Testis (tissue), 3 donors: ENCODE results near the gene PSD4. TPM values are rescaled to one million over a fixed set of nuclear protein-coding genes. Genes with fewer than 3 reads are reported as not detected.
A peak's percentile ranks its signal among the peaks of the same experiment; 100 is the strongest.

ENCODE experiments used
- DNase-seq: peaks from one replicate; pipeline ENCODE4 v3.0.0-alpha.2; 2019
- H3K27ac ChIP-seq, 2 donors: fragments of 200-600 bp; sonication (generic); one replicate each; pipeline ENCODE4 v1.5.1; 2019
- H3K27me3 ChIP-seq: fragments of 200-600 bp; sonication (generic); one replicate; pipeline ENCODE4 v1.5.1; 2019
- H3K36me3 ChIP-seq: fragments of 200-600 bp; sonication (generic); one replicate; pipeline ENCODE4 v1.5.1; 2017; ENCODE audit warnings: low read depth; ENCODE audit errors: missing control alignments
- H3K4me1 ChIP-seq: fragments of 200-600 bp; sonication (generic); one replicate; pipeline ENCODE4 v1.5.1; 2019
- H3K4me3 ChIP-seq, 2 donors: fragments of 200-600 bp; sonication (generic); one replicate each; pipeline ENCODE4 v1.5.1; 2017 to 2019
- H3K9me3 ChIP-seq: fragments of 200-600 bp; sonication (generic); one replicate; pipeline ENCODE4 v1.5.1; 2017
- CTCF ChIP-seq, 3 experiments: fragments of 450-650 bp in 2 of 3; fragments of 200-600 bp in 1 of 3; sonication (generic) in 1 of 3; IDR thresholded peaks; one replicate each; pipeline ENCODE4 v1.5.1; 2016 to 2019; ENCODE audit warnings: antibody characterized with exemption in 3 of 3, mild to moderate bottlenecking in 2 of 3, moderate library complexity in 1 of 3
- POLR2A ChIP-seq: fragments of 450-650 bp; IDR thresholded peaks from one replicate; pipeline ENCODE4 v1.6.1; 2017; ENCODE audit warnings: antibody characterized with exemption, mild to moderate bottlenecking, moderate library complexity
- WGBS, 2 donors: methylation state at CpG; one replicate each; pipeline ENCODE4 v1.1.5; 2018; 5-methylcytosine and 5-hydroxymethylcytosine counted together
- intact Hi-C: fragments of 100-400 bp; cut with DNase I; formaldehyde crosslinking; loops from one replicate; pipeline ENCODE4 v1.15.1; 2023; ENCODE audit warnings: low total_unique reads
- polyA plus RNA-seq: library from polyadenylated mRNA; stranded (reverse); fragments of 350-450 nt; fragmentation: Illumina TruSeq; extraction: RNeasy Lipid Tissue Mini Kit (QIAGEN cat#74804); gene quantifications from one replicate; pipeline ENCODE4 v1.2.3, GENCODE V29; 2014; ENCODE audit warnings: low read depth, low replicate concordance; ENCODE audit not compliant: insufficient read depth
- total RNA-seq, 2 donors: library from RNA; depleted of rRNA; stranded (reverse); fragments of >200 nt; gene quantifications; one replicate each; pipeline ENCODE4 v1.2.3, GENCODE V29; 2016

Gene PSD4
- total and polyA plus RNA-seq, 3 donors from 2014 or later: 18.7 to 35.9 (median 22.8) TPM

DNA sequence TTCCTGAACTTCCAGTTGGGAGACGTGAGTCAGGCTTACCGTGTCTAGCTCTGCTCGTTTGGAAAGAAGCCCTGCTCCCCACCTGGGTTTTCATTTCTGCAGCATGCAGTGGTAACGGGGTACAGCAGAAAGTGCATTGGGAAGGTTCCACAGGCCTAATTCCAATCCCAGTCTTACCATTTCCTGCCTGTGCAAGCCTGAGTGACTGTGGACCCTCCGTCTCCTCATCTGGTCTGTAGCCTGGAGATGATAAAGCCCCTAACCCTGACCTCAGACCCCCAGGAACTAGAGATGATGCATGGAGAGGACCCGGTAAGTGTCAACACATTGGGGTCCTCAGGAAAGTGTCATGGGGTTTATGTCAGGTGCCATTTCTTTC lies 5.8 kb upstream of the PSD4 start:
- peak; percentile 2 for DNase-seq
- intact Hi-C loops: no loop called here
- TF ChIP-seq POLR2A: no peak
- no peak for TF ChIP-seq CTCF (IDR thresholded peaks at IDR 0.05)
- Histone ChIP-seq H3K9me3 (no peaks in the 10 kb centered on the region), H3K36me3 (no peaks in the 10 kb centered on the region), H3K4me1 (peaks cover 10% of the 10 kb centered on the region), H3K4me3 (no peak overlapping the region), H3K27ac (peak overlapping the region; percentile 29 to 65), H3K27me3 (no peaks in the 10 kb centered on the region)
- 80 to 90% methylated on average over 6 of the region's 6 CpGs for WGBS, 2 donors

GRCh38 chr2:113169002-113169530 lies 4.7 kb upstream of the PSD4 start:
- WGBS, 2 donors: 95 to 96% methylated on average over 8 of the region's 8 CpGs
- no peaks in the 10 kb centered on the region for H3K27me3 ChIP-seq
- intact Hi-C loops: no loop called here
- TF ChIP-seq CTCF (IDR thresholded peaks at IDR 0.05): no peak
- TF ChIP-seq POLR2A: no peak
- H3K36me3 ChIP-seq: no peaks in the 10 kb centered on the region
- no peak overlapping the region for H3K27ac ChIP-seq
- H3K9me3 ChIP-seq: no peaks in the 10 kb centered on the region
- H3K4me1 ChIP-seq: peaks cover 10% of the 10 kb centered on the region
- H3K4me3 ChIP-seq: no peak overlapping the region
- DNase-seq: no peak

GRCh38 chr2:113169586-113169985 lies 4.2 kb upstream of the PSD4 start:
- Histone ChIP-seq H3K27ac (no peak overlapping the region), H3K36me3 (no peaks in the 10 kb centered on the region), H3K4me1 (peaks cover 10% of the 10 kb centered on the region), H3K4me3 (no peak overlapping the region), H3K9me3 (no peaks in the 10 kb centered on the region), H3K27me3 (no peaks in the 10 kb centered on the region)
- TF ChIP-seq CTCF (IDR thresholded peaks at IDR 0.05): no peak
- no peak for TF ChIP-seq POLR2A
- DNase-seq: no peak
- 91% methylated on average over 3 of the region's 3 CpGs for WGBS, 2 donors
- intact Hi-C loops: no loop called here

DNA sequence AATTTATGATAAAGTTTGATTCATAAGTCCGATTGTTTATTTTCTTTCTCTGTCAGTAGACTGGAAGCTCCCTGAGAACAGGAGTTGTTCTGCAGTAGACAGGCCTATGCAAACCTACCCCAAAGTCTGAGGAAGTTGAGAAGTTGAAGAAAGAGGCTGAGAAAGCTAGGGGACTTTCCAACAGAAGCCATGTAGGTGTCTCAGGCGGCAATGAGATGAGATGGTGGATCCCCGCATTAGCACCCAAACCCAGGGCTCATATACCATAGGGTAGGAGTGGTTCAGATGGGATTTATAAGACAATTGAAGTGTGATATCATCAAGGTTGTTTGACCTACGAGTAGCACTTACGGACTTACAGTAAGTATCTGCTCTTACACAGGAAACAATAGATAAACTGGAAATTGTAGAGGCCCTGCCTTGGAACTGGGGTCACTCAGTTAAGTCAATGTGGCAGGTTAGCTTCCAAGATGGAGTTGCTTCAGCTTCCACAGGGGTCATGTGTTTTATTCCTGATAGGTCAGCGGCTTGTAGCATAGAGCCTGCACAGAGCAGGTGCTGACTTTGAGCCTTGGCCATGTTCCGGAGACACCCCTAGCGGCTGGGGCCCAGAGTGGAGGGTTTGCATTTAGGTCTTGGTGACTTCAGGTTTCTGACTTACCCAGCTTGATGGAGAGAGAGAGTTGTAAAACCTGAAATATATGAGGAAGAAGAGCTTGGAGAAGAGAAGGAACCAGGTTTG lies 2.3 kb upstream of the PSD4 start:
- Histone ChIP-seq H3K27ac (no peak overlapping the region), H3K4me1 (peaks cover 7% of the 10 kb centered on the region), H3K9me3 (no peaks in the 10 kb centered on the region), H3K27me3 (no peaks in the 10 kb centered on the region), H3K4me3 (no peak overlapping the region), H3K36me3 (no peaks in the 10 kb centered on the region)
- TF ChIP-seq POLR2A: no peak
- TF ChIP-seq CTCF (IDR thresholded peaks at IDR 0.05): no peak
- intact Hi-C loops: no loop called here
- DNase-seq: no peak
- 89 to 93% methylated on average over 8 of the region's 8 CpGs for WGBS, 2 donors
